Activated CD4-positive, CD25-positive, alpha-beta regulatory T cell (primary cell): Measurements from ENCODE around the gene LRBA.
"Not testable (repeated sequence)": the region's sequence is repeated elsewhere in the genome, so short reads cannot be mapped to it uniquely, and the experiment has no call there.

Experiments used
- DNase-seq, 4 experiments: peaks; one replicate each; lab custom pipeline; 2025; lab: John Stamatoyannopoulos, UW

LRBA gene

DNA sequence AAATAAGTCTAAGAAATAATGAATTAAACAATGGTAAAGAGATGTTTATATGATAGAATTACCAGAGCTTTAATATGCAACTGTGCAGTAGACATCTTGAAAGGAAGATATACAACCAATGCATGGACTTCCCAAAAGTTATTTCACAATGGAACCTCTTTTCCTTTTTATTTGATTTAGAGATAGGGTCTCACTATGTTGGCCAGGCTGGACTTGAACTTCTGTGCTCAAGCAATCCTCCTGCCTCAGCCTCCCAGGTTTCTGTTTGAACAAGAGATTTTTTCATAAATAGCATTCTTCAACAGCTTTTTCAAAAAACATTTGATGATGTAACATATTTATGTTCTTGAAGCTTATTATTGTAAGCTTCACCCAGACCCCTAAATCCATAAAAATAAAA lies 72.0 kb downstream of the LRBA start:
- DNase-seq = no peak

DNA sequence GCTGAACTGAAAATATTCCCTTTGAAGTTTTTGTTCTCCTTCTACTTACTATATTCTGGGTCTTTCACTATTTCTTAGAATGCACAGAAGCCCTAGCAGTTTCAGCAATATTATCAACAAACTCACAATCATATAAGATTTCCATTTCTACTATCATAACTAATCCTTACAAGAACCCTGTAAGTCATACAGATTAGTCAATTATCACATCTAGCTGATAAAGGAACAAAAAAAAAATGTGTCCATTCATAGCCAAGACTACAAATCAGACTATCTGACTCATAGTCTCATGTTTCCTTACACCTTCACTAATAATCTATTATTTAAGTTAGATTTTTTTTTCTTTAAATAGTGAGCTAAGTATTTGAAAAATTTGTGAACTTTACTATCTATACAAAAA lies 72.5 kb downstream of the LRBA start:
- DNase-seq = no peak

DNA sequence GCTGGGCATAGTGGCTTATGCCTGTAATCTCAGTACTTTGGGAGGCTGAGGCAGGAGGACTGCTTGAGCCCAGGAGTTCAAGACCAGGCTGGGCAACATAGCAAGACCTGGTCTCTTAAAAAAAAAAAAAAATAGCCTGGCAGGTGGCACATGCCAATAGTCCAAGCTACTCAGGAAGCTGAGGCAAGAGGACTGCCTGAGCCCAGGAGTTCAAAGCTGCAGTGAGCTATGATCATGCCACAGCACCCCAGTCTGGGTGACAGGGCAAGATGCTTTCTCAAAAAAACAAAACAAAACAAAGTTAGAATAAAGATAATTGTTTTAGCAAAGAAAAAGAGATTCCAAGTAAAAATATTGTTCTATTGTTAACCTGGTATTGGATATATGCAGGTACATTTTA lies 75.0 kb downstream of the LRBA start:
- DNase-seq = no peak

DNA sequence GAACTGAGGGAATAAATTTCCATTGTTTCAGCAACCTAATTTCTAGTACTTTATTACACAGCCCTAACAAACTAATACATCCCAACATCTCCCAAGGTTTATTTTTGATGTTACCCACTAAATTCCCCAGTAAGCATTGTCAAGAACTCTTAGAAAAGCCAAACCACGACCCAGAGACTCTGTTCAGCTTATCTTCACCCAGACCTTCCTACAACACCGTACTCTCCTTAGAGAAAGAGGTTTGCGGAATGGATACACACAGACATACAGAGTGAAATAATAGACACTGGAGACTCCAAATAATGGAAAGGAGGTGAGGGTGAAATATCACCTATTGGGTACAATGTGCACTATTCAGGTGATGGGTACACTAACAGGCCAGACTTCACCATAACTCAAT lies 75.6 kb downstream of the LRBA start:
- DNase-seq = no peak

DNA sequence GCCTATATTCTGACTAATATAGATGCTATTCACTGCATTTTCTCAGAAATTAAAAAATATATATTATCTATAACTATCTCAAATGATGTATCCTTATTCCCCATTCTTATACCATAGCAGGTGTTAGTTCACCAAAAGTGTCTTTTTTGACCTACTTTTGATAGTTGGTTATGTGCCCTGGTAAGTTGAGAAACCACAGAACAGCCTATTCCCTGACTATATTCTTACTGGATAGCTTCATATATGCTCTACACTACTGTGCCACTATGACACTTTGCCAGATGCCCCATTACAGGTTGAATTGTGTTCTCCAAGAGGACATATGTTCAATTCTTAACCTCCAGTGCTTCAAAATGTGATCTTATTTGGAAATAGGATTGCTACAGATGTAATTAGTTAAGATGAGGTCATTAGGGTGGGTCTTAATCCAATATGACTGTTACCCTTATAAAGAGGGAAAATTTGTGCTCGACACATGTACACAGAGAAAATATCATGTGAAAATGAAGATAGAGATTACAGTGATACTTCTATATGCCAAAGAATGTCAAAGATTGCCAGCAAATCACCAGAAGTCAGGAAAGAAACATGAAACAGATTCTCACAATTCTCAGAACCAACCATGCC lies 76.1 kb downstream of the LRBA start:
- DNase-seq = no peak

DNA sequence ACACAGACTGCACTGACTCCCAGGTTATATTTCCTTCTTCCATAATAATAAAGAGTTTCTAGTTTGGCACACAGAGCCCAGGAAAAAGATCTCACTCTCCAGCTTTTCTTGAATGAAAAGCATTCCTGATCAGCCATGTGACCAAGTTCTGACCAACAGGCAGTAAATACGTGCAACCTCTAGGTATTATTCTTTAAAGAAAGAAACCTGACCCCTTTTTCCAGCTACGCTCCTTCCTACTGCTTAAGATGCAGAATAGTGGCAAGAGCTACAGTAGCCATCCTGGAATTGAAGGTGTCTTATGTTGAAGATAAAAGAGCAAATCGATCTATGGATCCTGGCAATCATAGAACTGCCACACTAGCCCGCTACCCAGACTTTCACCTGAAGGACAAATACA lies 76.7 kb downstream of the LRBA start:
- DNase-seq = no peak

DNA sequence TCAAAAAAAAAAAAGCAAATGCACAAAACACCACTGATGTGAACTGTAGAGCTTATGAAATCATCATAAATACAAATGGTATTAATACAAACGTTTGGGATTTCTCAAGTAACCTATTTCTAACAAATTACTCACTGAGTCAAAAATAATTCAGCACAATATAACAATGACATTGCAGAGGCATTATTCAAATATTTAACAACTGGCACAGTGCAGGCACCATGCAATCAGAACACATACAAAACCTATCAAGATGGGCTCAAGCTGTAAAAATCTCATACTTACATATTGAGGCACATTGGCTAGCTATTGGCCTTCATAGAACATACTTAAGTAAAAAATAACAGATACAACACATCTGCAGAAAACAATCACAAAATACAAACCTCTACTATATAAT lies 81.1 kb downstream of the LRBA start:
- no peak for DNase-seq

DNA sequence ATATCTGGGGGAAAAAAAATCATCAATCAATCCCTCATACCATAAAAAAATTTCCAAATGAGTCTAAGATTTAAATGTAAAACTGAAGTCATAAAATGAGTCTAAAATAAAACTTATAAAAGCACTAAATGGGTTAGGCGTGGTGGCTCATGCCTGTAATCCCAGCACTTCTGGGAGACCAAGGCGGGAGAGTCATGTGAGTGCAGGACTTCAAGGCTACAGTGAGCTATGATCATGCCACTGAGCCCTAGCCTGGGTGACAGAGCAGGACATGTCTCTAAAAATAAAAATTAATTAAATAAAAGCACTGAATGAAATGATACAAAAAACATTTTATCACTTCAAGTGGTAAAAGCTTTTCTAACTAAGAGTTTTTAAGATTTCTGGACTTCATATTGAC lies 83.3 kb downstream of the LRBA start:
- no peak for DNase-seq

DNA sequence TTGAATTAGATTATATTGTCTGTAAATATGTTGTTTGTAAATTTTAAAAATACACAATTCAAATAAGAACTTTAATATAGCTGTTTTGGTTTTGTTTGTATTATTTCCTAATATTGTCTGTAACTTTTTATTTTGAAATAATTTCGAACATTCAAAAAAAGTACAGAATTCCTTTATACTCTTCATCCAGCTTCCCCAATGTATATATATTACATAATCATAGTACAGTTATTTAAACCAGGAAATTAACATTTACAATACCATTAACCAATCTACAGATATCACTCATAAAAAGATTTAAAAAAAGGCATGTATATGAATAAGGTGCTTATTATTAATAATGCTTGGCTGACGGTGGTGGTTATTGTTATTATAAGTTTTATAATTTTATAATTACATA lies 84.1 kb downstream of the LRBA start:
- DNase-seq = no peak

DNA sequence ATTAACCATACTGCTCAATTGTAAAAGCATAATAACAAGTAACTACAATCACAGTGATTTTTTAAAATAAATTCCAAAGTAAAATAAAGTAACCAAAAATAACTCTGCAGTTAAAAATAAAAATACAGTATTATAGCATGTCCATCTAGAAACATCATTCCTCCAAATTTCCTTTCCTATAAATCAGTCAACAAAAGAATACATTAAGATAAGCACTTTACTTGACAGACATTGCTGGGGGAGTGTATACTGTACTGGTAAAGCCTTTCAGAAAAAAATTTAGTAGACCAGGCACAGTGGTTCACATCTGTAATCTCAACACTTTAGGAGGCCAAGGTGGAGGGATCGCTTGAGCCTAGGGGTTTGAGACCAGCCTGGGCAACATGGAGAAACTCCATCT lies 91.1 kb downstream of the LRBA start:
- no peak for DNase-seq

DNA sequence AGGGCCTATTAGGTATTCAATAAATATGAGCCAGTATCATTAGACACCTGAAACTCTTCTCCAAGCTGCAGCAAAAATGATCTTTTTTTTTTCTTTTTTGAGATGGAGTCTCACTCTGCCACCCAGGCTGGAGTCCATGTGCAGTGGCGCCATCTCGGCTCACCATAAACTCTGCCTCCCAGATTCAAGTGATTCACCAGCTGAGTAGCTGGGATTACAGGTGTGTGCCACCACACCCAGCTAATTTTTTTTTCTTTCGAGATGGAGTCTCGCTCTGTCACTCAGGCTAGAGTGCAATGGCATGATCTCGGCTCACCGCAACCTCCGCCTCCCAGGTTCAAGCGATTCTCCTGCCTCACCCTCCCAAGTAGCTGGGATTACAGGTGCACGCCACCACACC lies 93.6 kb downstream of the LRBA start:
- not testable (repeated sequence) for DNase-seq

DNA sequence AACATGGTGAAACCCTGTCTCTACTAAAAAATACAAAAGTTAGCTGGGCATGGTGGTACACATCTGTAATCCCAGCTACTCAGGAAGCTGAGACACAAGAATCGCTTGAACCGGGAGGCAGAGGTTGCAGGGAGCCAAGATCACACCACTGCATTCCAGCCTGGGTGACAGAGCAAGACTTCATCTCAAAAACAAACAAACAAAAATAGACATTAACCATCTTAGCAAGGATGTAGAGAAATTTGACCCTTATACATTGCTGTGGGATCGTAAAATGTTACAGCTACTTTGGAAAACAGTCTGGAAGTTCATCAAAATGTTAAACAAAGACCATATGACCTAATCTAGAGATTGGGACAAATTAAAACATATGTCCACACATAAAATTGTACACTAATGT lies 96.5 kb downstream of the LRBA start:
- not testable (repeated sequence) for DNase-seq

DNA sequence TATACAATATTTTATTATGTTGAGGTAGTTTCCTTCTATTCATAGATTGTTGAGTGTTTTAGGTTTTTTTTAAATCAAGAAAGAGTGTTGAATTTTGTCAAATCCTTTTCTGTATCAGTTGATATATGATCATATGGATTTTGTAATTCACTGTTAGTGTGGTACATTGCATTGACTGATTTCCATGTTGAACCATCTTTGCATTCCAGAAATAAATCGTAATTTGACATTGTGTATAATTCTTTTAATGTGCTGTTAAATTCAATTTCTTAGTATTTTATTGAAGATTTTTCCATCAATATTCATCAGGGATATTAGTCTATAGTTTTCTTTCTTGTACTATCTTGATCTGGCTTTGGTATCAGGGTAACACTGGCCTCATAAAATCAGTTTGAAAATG lies 103.8 kb downstream of the LRBA start:
- DNase-seq = no peak

DNA sequence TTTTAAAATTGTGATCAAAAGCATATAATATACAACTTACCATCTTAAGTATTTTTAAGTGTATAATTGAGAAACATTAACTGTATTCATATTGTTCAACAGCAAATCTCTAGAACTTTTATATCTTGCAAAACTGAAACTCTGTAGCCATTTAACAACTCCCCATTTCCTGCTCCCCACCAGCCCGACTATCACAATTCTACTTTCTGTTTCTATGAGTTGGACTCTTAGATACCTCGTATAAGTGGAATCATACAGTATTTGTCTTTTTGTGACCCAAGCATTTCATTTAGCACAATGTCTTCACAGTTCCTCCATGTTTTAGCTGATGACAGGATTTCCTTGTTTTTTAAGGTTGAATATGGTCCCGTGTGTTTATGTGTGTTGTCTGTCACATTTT lies 106.0 kb downstream of the LRBA start:
- no peak for DNase-seq

DNA sequence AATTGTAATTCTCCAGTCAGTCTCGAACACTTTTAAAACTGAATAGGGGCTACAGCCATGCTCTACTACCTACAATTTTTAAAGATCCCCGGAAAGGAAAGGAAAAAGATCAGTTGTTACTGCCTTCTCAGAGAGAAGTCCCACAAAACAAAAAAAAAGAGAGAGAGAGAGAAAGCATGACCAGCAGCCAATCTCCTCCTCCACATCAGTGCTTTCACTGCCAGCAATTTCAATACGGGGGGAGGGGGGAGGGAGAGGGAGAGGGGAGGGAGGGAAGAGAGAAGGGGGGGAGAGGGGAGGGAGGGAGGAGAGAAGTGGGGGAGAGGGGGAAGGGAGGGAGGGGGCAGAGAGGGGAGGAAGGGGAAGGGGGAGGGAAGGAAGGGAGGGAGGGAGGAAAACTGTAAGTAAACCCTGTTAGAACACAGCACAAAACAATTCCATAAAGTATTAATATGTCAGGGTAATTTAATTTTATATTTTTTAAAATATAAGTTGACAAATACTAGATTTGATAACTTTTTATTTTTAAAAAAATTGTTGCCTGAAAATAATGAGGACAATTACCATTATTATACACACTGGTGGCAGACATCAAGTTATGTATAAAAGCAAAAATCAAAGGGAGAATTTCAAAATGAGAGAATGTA lies 108.0 kb downstream of the LRBA start:
- no peak for DNase-seq

DNA sequence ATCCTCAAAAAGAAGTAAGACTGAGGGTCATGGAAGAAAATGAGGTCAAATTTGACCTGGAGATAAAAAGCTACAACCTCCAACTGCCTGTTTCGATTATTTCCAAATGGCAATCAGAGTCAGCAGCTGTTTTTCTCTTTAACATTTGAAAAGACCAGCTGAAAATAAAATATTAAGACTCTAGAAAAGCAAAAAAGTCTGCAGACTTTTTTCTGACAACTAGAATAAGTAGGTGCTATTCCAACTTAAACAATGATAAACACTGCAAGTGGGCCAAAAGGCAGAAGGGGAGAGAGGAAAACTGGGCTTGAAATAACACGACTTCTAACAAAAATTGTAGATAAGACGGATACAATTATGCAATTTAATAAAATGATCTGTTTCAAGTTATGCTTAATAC lies 110.4 kb downstream of the LRBA start:
- no peak for DNase-seq

DNA sequence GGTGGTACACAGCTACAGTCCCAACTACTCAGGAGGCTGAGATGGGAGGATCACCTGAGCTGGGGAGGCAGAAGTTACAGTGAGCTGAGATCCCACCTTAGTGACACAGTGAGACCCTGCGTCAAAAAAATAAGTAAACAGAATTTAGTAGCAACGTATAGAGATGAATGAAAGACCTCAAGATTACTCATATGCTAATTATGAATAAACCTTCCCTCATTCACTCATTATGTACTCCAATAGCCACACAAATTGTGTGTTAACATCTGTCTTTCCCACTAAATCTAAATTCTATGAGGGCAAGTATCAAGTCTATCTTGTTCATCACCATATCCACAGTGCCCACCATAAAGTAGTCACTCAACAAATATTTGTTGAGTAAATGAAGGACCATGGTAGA lies 111.5 kb downstream of the LRBA start:
- DNase-seq = no peak

DNA sequence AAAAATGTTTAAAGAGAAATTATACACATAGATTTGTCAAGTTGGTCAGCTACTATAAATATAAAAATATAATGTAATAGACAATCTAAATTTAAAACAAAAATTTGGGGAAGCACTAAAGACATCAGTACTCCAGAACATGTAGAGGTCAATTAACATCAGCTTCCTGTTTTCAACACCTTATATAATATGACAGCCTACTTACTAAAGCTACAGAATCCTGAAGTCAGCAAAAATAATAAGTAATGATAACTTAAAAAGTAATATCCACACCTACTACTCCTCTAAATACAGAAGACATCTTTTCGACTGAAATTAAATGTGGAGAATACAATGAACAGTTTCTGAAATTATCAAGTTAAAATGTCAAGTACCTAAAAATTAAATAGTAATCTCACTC lies 118.6 kb downstream of the LRBA start:
- DNase-seq = no peak

DNA sequence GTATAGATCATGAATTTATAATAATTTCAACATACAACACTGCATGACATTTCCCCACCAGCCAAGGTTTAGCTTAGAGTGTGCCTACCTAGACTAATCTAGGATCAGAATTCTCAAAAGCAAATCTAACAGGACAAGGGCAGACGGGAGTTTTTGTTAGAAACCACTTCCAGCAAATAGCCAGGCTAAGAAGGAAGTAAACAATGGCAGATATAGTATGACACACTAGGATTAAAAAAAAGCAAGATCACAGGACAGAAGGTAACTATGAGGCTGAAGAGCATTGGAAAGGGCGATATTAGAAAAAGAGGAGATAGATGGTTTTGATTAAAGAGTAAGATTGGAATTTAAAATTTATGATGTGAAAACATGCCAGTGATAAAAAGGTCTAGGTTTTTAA lies 124.8 kb downstream of the LRBA start:
- DNase-seq = no peak

DNA sequence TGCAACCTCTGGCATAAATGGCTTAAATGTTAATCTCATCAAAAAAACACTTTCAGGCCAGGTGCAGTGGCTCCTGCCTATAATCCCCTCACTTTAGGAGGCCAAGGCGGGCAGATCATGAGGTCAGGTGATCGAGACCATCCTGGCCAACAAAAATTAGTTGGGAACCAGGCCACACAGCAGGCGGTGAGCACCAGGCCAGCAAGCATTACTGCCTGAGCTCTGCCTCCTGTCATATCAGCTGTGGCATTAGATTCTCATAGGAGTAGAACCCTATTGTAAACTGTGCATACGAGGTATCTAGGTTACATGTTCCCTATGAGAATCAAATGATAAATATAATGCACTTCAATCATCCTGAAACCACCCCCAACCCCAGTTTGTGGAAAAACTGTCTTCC lies 125.8 kb downstream of the LRBA start:
- DNase-seq = no peak

DNA sequence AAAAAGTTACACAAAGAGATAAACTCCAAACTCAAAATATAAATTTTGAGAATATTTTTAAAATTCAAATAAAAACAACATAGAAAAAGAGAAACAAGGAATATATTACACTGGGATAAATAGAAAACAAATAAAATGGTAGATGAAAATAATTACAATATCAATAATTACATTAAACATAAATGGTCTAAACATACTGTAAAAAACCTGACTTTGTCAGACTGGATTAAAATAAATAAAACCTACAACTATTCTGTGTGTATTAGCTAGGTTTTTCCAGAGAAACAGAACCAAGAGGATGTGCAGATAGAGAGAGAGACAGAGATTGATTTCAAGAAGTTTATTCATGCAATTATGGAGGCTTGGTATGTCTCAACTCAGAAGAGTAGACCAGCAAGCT lies 126.5 kb downstream of the LRBA start:
- DNase-seq = no peak

DNA sequence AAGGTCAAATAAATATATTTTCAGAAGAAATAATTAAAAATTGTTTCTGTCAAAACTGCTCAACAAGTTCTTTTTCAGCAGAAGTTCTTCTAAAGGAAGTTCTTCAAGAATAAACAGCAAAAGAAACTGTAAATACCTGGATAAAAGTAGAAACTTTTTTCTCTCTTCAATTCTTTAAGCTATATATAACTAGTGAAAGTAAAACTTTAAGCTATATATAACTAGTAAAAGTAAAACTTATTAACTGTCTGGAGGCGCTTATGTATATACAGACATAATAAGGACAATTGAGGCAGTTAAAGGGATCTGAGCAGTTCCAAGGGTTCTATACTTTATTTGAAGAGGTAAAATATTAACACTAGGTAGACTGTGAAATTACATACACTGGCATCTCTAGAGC lies 126.9 kb downstream of the LRBA start:
- no peak for DNase-seq

DNA sequence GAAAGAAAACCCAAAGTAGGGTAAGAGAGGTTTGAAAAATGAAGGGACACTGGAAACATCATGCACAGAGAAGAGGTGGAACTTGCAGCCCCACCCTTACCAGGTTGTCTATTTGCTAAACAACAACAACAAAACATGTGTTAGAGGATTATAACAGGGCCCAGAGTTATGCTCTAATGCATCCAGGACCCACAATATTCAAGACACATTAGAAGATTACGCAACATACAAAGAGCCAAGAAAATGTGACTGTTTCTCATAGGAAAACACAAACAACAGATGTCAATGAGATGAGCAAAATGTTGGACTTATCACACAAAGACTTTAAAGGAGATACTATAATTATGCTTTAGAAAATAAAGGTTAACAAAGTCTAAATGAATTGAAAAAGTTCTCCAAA lies 128.5 kb downstream of the LRBA start:
- DNase-seq = no peak

DNA sequence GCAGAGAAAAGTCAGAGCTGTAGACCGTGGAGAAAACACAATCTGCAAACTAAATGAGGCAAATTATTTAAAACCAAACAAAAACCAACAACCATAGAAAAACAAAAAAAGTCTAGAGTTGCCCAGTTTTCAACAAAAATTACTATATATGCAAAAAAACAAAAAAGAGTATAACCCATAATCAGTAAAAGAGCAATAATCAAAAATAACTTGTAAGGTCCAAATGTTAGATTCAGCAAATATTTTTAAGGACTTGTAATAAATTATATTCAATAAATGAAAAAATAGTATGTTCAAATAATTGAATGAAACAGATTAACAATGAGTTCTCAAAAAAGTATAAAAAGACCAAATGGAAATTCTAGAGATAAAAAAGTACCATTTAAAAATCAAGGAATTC lies 130.5 kb downstream of the LRBA start:
- DNase-seq = no peak
